ENCODE data around the gene TMEM39A. TPM values are rescaled to one million over a fixed set of nuclear protein-coding genes. Genes with fewer than 3 reads are reported as not detected.
A peak's percentile ranks its signal among the peaks of the same experiment; 100 is the strongest.

The TMEM39A gene, protein sequence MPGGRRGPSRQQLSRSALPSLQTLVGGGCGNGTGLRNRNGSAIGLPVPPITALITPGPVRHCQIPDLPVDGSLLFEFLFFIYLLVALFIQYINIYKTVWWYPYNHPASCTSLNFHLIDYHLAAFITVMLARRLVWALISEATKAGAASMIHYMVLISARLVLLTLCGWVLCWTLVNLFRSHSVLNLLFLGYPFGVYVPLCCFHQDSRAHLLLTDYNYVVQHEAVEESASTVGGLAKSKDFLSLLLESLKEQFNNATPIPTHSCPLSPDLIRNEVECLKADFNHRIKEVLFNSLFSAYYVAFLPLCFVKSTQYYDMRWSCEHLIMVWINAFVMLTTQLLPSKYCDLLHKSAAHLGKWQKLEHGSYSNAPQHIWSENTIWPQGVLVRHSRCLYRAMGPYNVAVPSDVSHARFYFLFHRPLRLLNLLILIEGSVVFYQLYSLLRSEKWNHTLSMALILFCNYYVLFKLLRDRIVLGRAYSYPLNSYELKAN
- total RNA-seq = 39.9 and 50.3 TPM in 2 replicates
- total RNA-seq (2013) = 25.5 TPM
- polyA plus RNA-seq = 8.5 and 11.0 TPM in 2 replicates
- 57.2 and 74.7 TPM in 2 replicates for polyA minus RNA-seq

- H3K4me3 Mint-ChIP-seq = peak within 1 kb of the TSS; percentile 96
- Histone ChIP-seq H3K4me1 (ENCODE audit: control insufficient read depth in 2 of 2, insufficient read depth in 2 of 2, low read length in 2 of 2) (peaks cover 24 to 25% of the 10 kb centered on the region in 2 donors), H3K9ac (ENCODE audit: low read length) (peak within 1 kb of the TSS; percentile 82), H4K20me1 (ENCODE audit: control insufficient read depth, insufficient read depth, low read length, poor library complexity, severe bottlenecking) (no peaks in the 10 kb centered on the region), H3K27ac (ENCODE audit: low read length in 2 of 2) (peak within 1 kb of the TSS; percentile 68 to 88), H3K36me3 (replicated peaks in 1 of 2; ENCODE audit: control extremely low read depth in 1 of 2, control insufficient read depth in 1 of 2, extremely low read depth in 1 of 2, insufficient read depth in 2 of 2, low read length in 1 of 2) (peaks cover 2 to 26% of the 10 kb centered on the region in 2 experiments), H3K4me3 (ENCODE audit: control extremely low read depth in 1 of 5, extremely low read depth in 1 of 5, insufficient read depth in 1 of 5, low read depth in 2 of 5, low read length in 4 of 5) (peak within 1 kb of the TSS; percentile 76 to 99 (median 85)), H3K4me2 (replicated peaks; ENCODE audit: low read depth, low read length, poor library complexity, severe bottlenecking) (peak within 1 kb of the TSS; percentile 88), H3K9me3 (ENCODE audit: control extremely low read depth in 1 of 3, control insufficient read depth in 2 of 3, insufficient read depth in 1 of 3, low read length in 2 of 3) (no peaks in the 10 kb centered on the region), H2AFZ (ENCODE audit: insufficient read depth, low read depth, low read length, poor library complexity, severe bottlenecking) (peak within 1 kb of the TSS; percentile 82), H3K27me3 (replicated peaks in 1 of 4; ENCODE audit: control extremely low read depth in 1 of 4, control insufficient read depth in 3 of 4, insufficient read depth in 4 of 4, low read length in 3 of 4) (no peaks in the 10 kb centered on the region), H3K79me2 (ENCODE audit: control insufficient read depth, insufficient read depth, low read length) (peaks cover 37% of the 10 kb centered on the region)
- TF ChIP-seq EZH2 (IDR thresholded peaks at IDR 0.05; ENCODE audit: borderline replicate concordance, insufficient read depth, low read depth, low read length, poor library complexity, severe bottlenecking) = no peak
- TF ChIP-seq, protein P1, sequence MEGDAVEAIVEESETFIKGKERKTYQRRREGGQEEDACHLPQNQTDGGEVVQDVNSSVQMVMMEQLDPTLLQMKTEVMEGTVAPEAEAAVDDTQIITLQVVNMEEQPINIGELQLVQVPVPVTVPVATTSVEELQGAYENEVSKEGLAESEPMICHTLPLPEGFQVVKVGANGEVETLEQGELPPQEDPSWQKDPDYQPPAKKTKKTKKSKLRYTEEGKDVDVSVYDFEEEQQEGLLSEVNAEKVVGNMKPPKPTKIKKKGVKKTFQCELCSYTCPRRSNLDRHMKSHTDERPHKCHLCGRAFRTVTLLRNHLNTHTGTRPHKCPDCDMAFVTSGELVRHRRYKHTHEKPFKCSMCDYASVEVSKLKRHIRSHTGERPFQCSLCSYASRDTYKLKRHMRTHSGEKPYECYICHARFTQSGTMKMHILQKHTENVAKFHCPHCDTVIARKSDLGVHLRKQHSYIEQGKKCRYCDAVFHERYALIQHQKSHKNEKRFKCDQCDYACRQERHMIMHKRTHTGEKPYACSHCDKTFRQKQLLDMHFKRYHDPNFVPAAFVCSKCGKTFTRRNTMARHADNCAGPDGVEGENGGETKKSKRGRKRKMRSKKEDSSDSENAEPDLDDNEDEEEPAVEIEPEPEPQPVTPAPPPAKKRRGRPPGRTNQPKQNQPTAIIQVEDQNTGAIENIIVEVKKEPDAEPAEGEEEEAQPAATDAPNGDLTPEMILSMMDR (IDR thresholded peaks at IDR 0.05) = no peak
- no peaks in the 10 kb centered on the region for H3K9me3 Mint-ChIP-seq (ENCODE audit: insufficient read depth)
- H3K27me3 Mint-ChIP-seq = no peaks in the 10 kb centered on the region
- intact Hi-C loops (cut with micrococcal nuclease) = loop anchor here (1.0 to 10.0 kb wide), 10 partner anchors 35 to 632 kb away; partner anchors contain the start of genes B4GALT4, CD80, CFAP91 and COX17
- under 1% methylated on average over 45 of the region's 51 CpGs for WGBS (ENCODE audit: insufficient coverage)
- DNase-seq = peak; percentile 99
- CTCF ChIA-PET = interaction anchor here (1.4 to 2.9 kb wide), 3 partner anchors 35 to 218 kb away, joined by 5 to 16 read pairs (median 8); partner anchors contain the start of gene TIMMDC1
- POLR2A ChIA-PET = interaction anchor here (0.6 to 2.4 kb wide), 8 partner anchors 10 to 342 kb away, joined by 3 to 14 read pairs (median 4); partner anchors contain the start of genes CD80 and TIMMDC1
- peaks cover 37% of the 10 kb centered on the region for H3K4me1 Mint-ChIP-seq
- ATAC-seq (ENCODE audit: low read depth) = peak; percentile 87
- peak within 1 kb of the TSS; percentile 99 for H3K27ac Mint-ChIP-seq
Observed at GRCh38 chr3:119463171-119464169, at the start of gene TMEM39A. TSS of gene TMEM39A (minus strand) at chr3:119463615. CDS start at chr3:119462074, 1,541 bp downstream.
